ENCODE data around the gene RAD50.

DNA sequence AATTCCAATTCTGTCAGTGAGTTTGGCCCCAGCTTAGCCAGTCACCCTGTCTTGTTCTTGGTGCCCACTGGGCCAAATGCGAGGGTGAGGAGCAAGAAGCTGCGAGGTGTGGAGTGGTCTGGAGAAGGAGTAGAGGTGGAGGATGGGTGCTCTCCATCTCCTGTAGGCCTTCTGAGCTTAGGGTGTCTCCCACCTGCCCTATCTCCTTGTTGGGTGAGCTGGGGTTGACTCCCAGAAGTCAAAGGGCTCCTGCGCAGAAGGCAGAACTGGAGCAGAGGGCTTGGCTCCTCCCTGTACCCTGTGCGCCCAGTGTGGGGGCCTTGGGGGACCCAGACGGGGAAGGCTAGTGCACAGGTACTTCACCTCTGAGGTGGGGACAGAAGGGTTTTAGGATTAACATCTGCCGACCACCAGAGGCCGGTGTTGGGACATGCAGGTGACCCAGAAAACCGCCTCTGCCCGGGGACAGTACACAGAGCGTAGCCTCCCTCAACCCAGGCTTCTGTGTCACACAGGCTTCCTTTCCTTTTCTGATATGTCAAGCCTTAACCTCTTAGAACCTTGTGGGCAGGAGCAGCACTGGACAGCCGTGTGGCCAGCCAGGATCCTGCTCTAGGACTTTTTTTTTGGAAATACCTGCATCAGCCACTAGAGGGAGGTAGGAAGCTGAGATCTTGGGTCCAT, 30.3 kb upstream of the RAD50 start:
- TF ChIP-seq, protein P1, sequence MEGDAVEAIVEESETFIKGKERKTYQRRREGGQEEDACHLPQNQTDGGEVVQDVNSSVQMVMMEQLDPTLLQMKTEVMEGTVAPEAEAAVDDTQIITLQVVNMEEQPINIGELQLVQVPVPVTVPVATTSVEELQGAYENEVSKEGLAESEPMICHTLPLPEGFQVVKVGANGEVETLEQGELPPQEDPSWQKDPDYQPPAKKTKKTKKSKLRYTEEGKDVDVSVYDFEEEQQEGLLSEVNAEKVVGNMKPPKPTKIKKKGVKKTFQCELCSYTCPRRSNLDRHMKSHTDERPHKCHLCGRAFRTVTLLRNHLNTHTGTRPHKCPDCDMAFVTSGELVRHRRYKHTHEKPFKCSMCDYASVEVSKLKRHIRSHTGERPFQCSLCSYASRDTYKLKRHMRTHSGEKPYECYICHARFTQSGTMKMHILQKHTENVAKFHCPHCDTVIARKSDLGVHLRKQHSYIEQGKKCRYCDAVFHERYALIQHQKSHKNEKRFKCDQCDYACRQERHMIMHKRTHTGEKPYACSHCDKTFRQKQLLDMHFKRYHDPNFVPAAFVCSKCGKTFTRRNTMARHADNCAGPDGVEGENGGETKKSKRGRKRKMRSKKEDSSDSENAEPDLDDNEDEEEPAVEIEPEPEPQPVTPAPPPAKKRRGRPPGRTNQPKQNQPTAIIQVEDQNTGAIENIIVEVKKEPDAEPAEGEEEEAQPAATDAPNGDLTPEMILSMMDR (IDR thresholded peaks at IDR 0.05): peak; percentile 97
- no peak for TF ChIP-seq EZH2 (IDR thresholded peaks at IDR 0.05)
- TF ChIP-seq EZH2phosphoT487 (IDR thresholded peaks at IDR 0.05): no peak
